ENCODE data around the gene EMC10.
"Not testable (repeated sequence)": the region's sequence is repeated elsewhere in the genome, so short reads cannot be mapped to it uniquely, and the experiment has no call there.

The EMC10 gene

GRCh38 chr19:50519006-50519575, 42.8 kb downstream of the EMC10 start:
- Histone ChIP-seq H3K36me3 (ENCODE audit: control insufficient read depth in 1 of 2, insufficient read depth in 2 of 2, low read length in 2 of 2) (no peaks in the 10 kb centered on the region), H3K4ac (ENCODE audit: low read depth, low read length) (no peak overlapping the region), H4K12ac (ENCODE audit: low read depth, low read length) (no peak overlapping the region), H3K4me1 (ENCODE audit: control insufficient read depth in 1 of 2, insufficient read depth in 2 of 2, low read length in 2 of 2) (no peaks in the 10 kb centered on the region), H3K4me3 (ENCODE audit: low read depth, low read length) (no peak overlapping the region), H3K18ac (ENCODE audit: low read length) (no peak overlapping the region), H3K9ac (ENCODE audit: low read length) (no peak overlapping the region), H3K23ac (ENCODE audit: low read length) (no peak overlapping the region), H2AFZ (ENCODE audit: insufficient read depth, low read length, poor library complexity) (no peak overlapping the region), H3K79me2 (ENCODE audit: control insufficient read depth, insufficient read depth, low read length, poor library complexity) (no peaks in the 10 kb centered on the region), H2BK5ac (ENCODE audit: low read depth, low read length, poor library complexity) (no peak overlapping the region), H3K9me3 (ENCODE audit: insufficient read depth, low read depth, low read length) (peaks cover 15% of the 10 kb centered on the region), H2BK120ac (ENCODE audit: insufficient read depth, low read length, poor library complexity) (no peak overlapping the region), H4K8ac (ENCODE audit: low read depth, low read length) (no peak overlapping the region), H2BK12ac (ENCODE audit: low read length) (no peak overlapping the region), H2AK5ac (ENCODE audit: low read length) (no peak overlapping the region), H3K79me1 (ENCODE audit: low read length) (no peaks in the 10 kb centered on the region), H3K14ac (ENCODE audit: low read length) (no peak overlapping the region), H3K27ac (ENCODE audit: low read depth, low read length) (no peak overlapping the region), H3K27me3 (ENCODE audit: insufficient read depth, low read length) (no peaks in the 10 kb centered on the region), H4K91ac (ENCODE audit: low read depth, low read length) (no peak overlapping the region), H3K4me2 (ENCODE audit: low read length) (no peak overlapping the region)
- DNase-seq, result no peak
- no CpG with 5 or more reads among the region's 40 CpGs for WGBS (ENCODE audit: extremely low coverage, insufficient coverage, insufficient read length)

- no CpG with 5 or more reads among the region's 17 CpGs for WGBS (ENCODE audit: extremely low coverage, insufficient coverage, insufficient read length)
- Histone ChIP-seq H3K79me2 (ENCODE audit: control insufficient read depth, insufficient read depth, low read length, poor library complexity) (no peaks in the 10 kb centered on the region), H3K23ac (ENCODE audit: low read length) (peak overlapping the region; percentile 30), H3K27ac (ENCODE audit: low read depth, low read length) (no peak overlapping the region), H4K91ac (ENCODE audit: low read depth, low read length) (no peak overlapping the region), H3K4me2 (ENCODE audit: low read length) (no peak overlapping the region), H3K9ac (ENCODE audit: low read length) (no peak overlapping the region), H3K36me3 (ENCODE audit: control insufficient read depth in 1 of 2, insufficient read depth in 2 of 2, low read length in 2 of 2) (no peaks in the 10 kb centered on the region), H3K14ac (ENCODE audit: low read length) (no peak overlapping the region), H2BK120ac (ENCODE audit: insufficient read depth, low read length, poor library complexity) (no peak overlapping the region), H4K12ac (ENCODE audit: low read depth, low read length) (no peak overlapping the region), H3K4me3 (ENCODE audit: low read depth, low read length) (no peak overlapping the region), H2BK12ac (ENCODE audit: low read length) (no peak overlapping the region), H3K4ac (ENCODE audit: low read depth, low read length) (no peak overlapping the region), H3K18ac (ENCODE audit: low read length) (no peak overlapping the region), H2AFZ (ENCODE audit: insufficient read depth, low read length, poor library complexity) (no peak overlapping the region), H4K8ac (ENCODE audit: low read depth, low read length) (no peak overlapping the region), H3K79me1 (ENCODE audit: low read length) (no peaks in the 10 kb centered on the region), H3K9me3 (ENCODE audit: insufficient read depth, low read depth, low read length) (peaks cover 11% of the 10 kb centered on the region), H3K27me3 (ENCODE audit: insufficient read depth, low read length) (no peaks in the 10 kb centered on the region), H2BK5ac (ENCODE audit: low read depth, low read length, poor library complexity) (no peak overlapping the region), H3K4me1 (ENCODE audit: control insufficient read depth in 1 of 2, insufficient read depth in 2 of 2, low read length in 2 of 2) (no peaks in the 10 kb centered on the region), H2AK5ac (ENCODE audit: low read length) (no peak overlapping the region)
- no peak for DNase-seq
Observed at GRCh38 chr19:50520822-50521465, 44.6 kb downstream of the EMC10 start.

GRCh38 chr19:50522881-50523280, 46.6 kb downstream of the EMC10 start:
- H2BK12ac ChIP-seq (ENCODE audit: low read length), result no peak overlapping the region
- no peak overlapping the region for H3K4me2 ChIP-seq (ENCODE audit: low read length)
- H3K4ac ChIP-seq (ENCODE audit: low read depth, low read length), result no peak overlapping the region
- H4K91ac ChIP-seq (ENCODE audit: low read depth, low read length), result no peak overlapping the region
- H3K4me1 ChIP-seq (ENCODE audit: control insufficient read depth in 1 of 2, insufficient read depth in 2 of 2, low read length in 2 of 2), result no peaks in the 10 kb centered on the region
- no peak overlapping the region for H3K18ac ChIP-seq (ENCODE audit: low read length)
- H3K36me3 ChIP-seq (ENCODE audit: control insufficient read depth in 1 of 2, insufficient read depth in 2 of 2, low read length in 2 of 2), result no peaks in the 10 kb centered on the region
- no peak for DNase-seq
- H3K14ac ChIP-seq (ENCODE audit: low read length), result no peak overlapping the region
- H3K9me3 ChIP-seq (ENCODE audit: insufficient read depth, low read depth, low read length), result peaks cover 9% of the 10 kb centered on the region
- no peak overlapping the region for H3K4me3 ChIP-seq (ENCODE audit: low read depth, low read length)
- H4K12ac ChIP-seq (ENCODE audit: low read depth, low read length), result no peak overlapping the region
- no peaks in the 10 kb centered on the region for H3K79me1 ChIP-seq (ENCODE audit: low read length)
- no peak overlapping the region for H4K8ac ChIP-seq (ENCODE audit: low read depth, low read length)
- no peak overlapping the region for H3K9ac ChIP-seq (ENCODE audit: low read length)
- no peak overlapping the region for H2BK5ac ChIP-seq (ENCODE audit: low read depth, low read length, poor library complexity)
- H3K27ac ChIP-seq (ENCODE audit: low read depth, low read length), result no peak overlapping the region
- H3K23ac ChIP-seq (ENCODE audit: low read length), result no peak overlapping the region
- H2BK120ac ChIP-seq (ENCODE audit: insufficient read depth, low read length, poor library complexity), result no peak overlapping the region
- no peaks in the 10 kb centered on the region for H3K27me3 ChIP-seq (ENCODE audit: insufficient read depth, low read length)
- H3K79me2 ChIP-seq (ENCODE audit: control insufficient read depth, insufficient read depth, low read length, poor library complexity), result no peaks in the 10 kb centered on the region
- no CpG with 5 or more reads among the region's 10 CpGs for WGBS (ENCODE audit: extremely low coverage, insufficient coverage, insufficient read length)
- no peak overlapping the region for H2AK5ac ChIP-seq (ENCODE audit: low read length)
- no peak overlapping the region for H2AFZ ChIP-seq (ENCODE audit: insufficient read depth, low read length, poor library complexity)

- not testable (repeated sequence) for H4K91ac ChIP-seq (ENCODE audit: low read depth, low read length); H3K4me3 ChIP-seq (ENCODE audit: low read depth, low read length); H3K18ac ChIP-seq (ENCODE audit: low read length); H3K14ac ChIP-seq (ENCODE audit: low read length); H3K36me3 ChIP-seq (ENCODE audit: control insufficient read depth in 1 of 2, insufficient read depth in 2 of 2, low read length in 2 of 2); H2BK12ac ChIP-seq (ENCODE audit: low read length); H3K9ac ChIP-seq (ENCODE audit: low read length); H3K4ac ChIP-seq (ENCODE audit: low read depth, low read length); H3K27ac ChIP-seq (ENCODE audit: low read depth, low read length); H2AK5ac ChIP-seq (ENCODE audit: low read length); H3K4me1 ChIP-seq (ENCODE audit: control insufficient read depth in 1 of 2, insufficient read depth in 2 of 2, low read length in 2 of 2); H3K4me2 ChIP-seq (ENCODE audit: low read length); H4K8ac ChIP-seq (ENCODE audit: low read depth, low read length); H3K79me2 ChIP-seq (ENCODE audit: control insufficient read depth, insufficient read depth, low read length, poor library complexity); H2AFZ ChIP-seq (ENCODE audit: insufficient read depth, low read length, poor library complexity); H3K27me3 ChIP-seq (ENCODE audit: insufficient read depth, low read length); H3K9me3 ChIP-seq (ENCODE audit: insufficient read depth, low read depth, low read length); H2BK120ac ChIP-seq (ENCODE audit: insufficient read depth, low read length, poor library complexity); H3K23ac ChIP-seq (ENCODE audit: low read length); H4K12ac ChIP-seq (ENCODE audit: low read depth, low read length); H3K79me1 ChIP-seq (ENCODE audit: low read length); H2BK5ac ChIP-seq (ENCODE audit: low read depth, low read length, poor library complexity); DNase-seq
- WGBS (ENCODE audit: extremely low coverage, insufficient coverage, insufficient read length), result no CpG with 5 or more reads among the region's 3 CpGs
Observed at GRCh38 chr19:50528052-50528451, 51.7 kb downstream of the EMC10 start.
